GM12878 (cell line): Measurements from ENCODE around the gene CCDC120. TPM values are rescaled to one million over a fixed set of nuclear protein-coding genes. Genes with fewer than 3 reads are reported as not detected.

Experiments used
- ATAC-seq: fragments of 200-7000 bp; cut with Tn5 transposase; 3 replicates; pipeline ENCODE4 v1.9.1; 2020; ENCODE audit warnings: mild to moderate bottlenecking, moderate library complexity
- BruUV-seq: library from RNA; stranded (reverse); fragments of 400-500 nt; replicated peaks from 2 replicates; lab custom pipeline; 2021; lab: Mats Ljungman, UMichigan
- CTCF ChIA-PET: fragments of 300-600 bp; sonication (Branson Sonifier 250); formaldehyde crosslinking; extraction: SDS; loops from one replicate; lab custom pipeline; 2021; ENCODE audit warnings: inconsistent platforms; lab: Yijun Ruan, JAX
- POLR2A ChIA-PET: fragments of 350-600 bp; formaldehyde crosslinking; extraction: SDS; loops from one replicate; lab custom pipeline; 2021; ENCODE audit warnings: inconsistent platforms; lab: Charles Lee
- RAD21 ChIA-PET: fragments of 300-600 bp; sonication (Branson Sonifier 250); formaldehyde crosslinking; loops from one replicate; lab custom pipeline; 2023; ENCODE audit warnings: antibody characterized with exemption; ENCODE audit not compliant: unreplicated experiment; lab: Charles Lee
- SMC1A ChIA-PET: fragments of 300-600 bp; sonication (Branson Sonifier 250); formaldehyde crosslinking; loops from one replicate; lab custom pipeline; 2023; ENCODE audit not compliant: unreplicated experiment, uncharacterized antibody; lab: Charles Lee
- DNase-seq: peaks from one replicate; pipeline ENCODE4 v3.0.0-alpha.2; 2011; ENCODE audit warnings: low read depth, low spot score
- FAIRE-seq: peaks from 3 replicates; lab custom pipeline; 2011; peaks lifted over from hg19 to GRCh38; lab: Jason Lieb, UNC
- H2AFZ ChIP-seq: 2 replicates; pipeline ENCODE4 v1.6.0; 2011; ENCODE audit warnings: low read depth, low read length, control low read depth; ENCODE audit not compliant: control insufficient read depth
- H3K27ac ChIP-seq: 2 replicates; pipeline ENCODE4 v1.5.1; 2011; ENCODE audit warnings: control low read depth; ENCODE audit not compliant: control insufficient read depth, insufficient read depth
- H3K27me3 ChIP-seq, 2 experiments: replicated peaks in 1 of 2; 2 replicates each; pipeline versions ENCODE4 v1.6.0 to v1.6.1; 2011; ENCODE audit warnings: low read length in 1 of 2; ENCODE audit not compliant: control insufficient read depth in 2 of 2, insufficient read depth in 2 of 2
- H3K36me3 ChIP-seq, 2 experiments: 2 replicates each; pipeline ENCODE4 v1.5.1; 2011; ENCODE audit warnings: low read length in 1 of 2; ENCODE audit not compliant: control insufficient read depth in 2 of 2, insufficient read depth in 2 of 2
- H3K4me1 ChIP-seq: 2 replicates; pipeline ENCODE4 v1.6.1; 2011; ENCODE audit warnings: mild to moderate bottlenecking, low read length, moderate library complexity, mixed read lengths; ENCODE audit not compliant: control insufficient read depth, insufficient read depth
- H3K4me2 ChIP-seq: 2 replicates; pipeline ENCODE4 v1.6.0; 2011; ENCODE audit warnings: control low read depth; ENCODE audit not compliant: control insufficient read depth, insufficient read depth
- H3K4me3 ChIP-seq: fragments of 200-600 bp; sonication (generic); 2 replicates; pipeline ENCODE4 v1.5.1; 2016
- H3K79me2 ChIP-seq: 2 replicates; pipeline ENCODE4 v1.6.0; 2011; ENCODE audit warnings: low read length; ENCODE audit not compliant: control insufficient read depth, insufficient read depth
- H3K9ac ChIP-seq: 2 replicates; pipeline ENCODE4 v1.8.0; 2011; ENCODE audit warnings: low read length, control low read depth, mixed read lengths; ENCODE audit not compliant: control insufficient read depth, insufficient read depth
- H3K9me3 ChIP-seq: replicated peaks from 3 replicates; pipeline ENCODE4 v1.5.1; 2011; ENCODE audit warnings: mild to moderate bottlenecking, low read length; ENCODE audit not compliant: control insufficient read depth, insufficient read depth
- H4K20me1 ChIP-seq: 2 replicates; pipeline ENCODE4 v1.6.0; 2011; ENCODE audit not compliant: control insufficient read depth, insufficient read depth
- CHD2 ChIP-seq: IDR thresholded peaks from 2 replicates; pipeline ENCODE4 v1.6.1; 2011; ENCODE audit warnings: low read depth, low read length, improper control_type of control experiment, borderline replicate concordance
- E2F4 ChIP-seq: IDR thresholded peaks from 2 replicates; pipeline ENCODE4 v1.6.1; 2012; ENCODE audit warnings: low read depth, low read length, improper control_type of control experiment
- EGR1 ChIP-seq, 2 experiments: IDR thresholded peaks; 1 replicate in 1 of 2; 2 replicates in 1 of 2; pipeline ENCODE4 v1.6.1; 2011 to 2012; ENCODE audit warnings: low read depth in 2 of 2, low read length in 2 of 2, borderline replicate concordance in 1 of 2, mild to moderate bottlenecking in 1 of 2, moderate library complexity in 1 of 2
- GATAD2B ChIP-seq: fragments of 450-650 bp; conservative IDR thresholded peaks from 2 replicates; pipeline ENCODE4 v1.6.1; 2017; ENCODE audit warnings: low read depth, mild to moderate bottlenecking, moderate library complexity
- RELB ChIP-seq: fragments of 450-650 bp; IDR thresholded peaks from 2 replicates; pipeline ENCODE4 v1.6.1; 2017; ENCODE audit warnings: low read depth, mild to moderate bottlenecking, moderate library complexity
- WGBS: methylation state at CpG from one replicate; pipeline ENCODE4 v1.1.6; 2016; ENCODE audit warnings: low lambda C conversion rate; ENCODE audit not compliant: insufficient replicate concordance, insufficient coverage; ENCODE audit errors: missing lambda C conversion rate; 5-methylcytosine and 5-hydroxymethylcytosine counted together
- in situ Hi-C: fragments of 300-500 bp; cut with MboI; formaldehyde crosslinking; loops from 9 replicates; pipeline ENCODE4 v1.14.3; 2018; ENCODE audit warnings: mixed read lengths
- intact Hi-C: fragments of 100-400 bp; cut with micrococcal nuclease; formaldehyde crosslinking; loops from one replicate; pipeline ENCODE4 v1.14.2; 2022; ENCODE audit not compliant: unreplicated experiment
- polyA plus RNA-seq, 11 experiments: library from polyadenylated mRNA; depleted of rRNA in 4 of 11; unstranded in 6 of 11; stranded (reverse) in 5 of 11; fragments of >200 nt; fragmentation: Nextera tagmentation in 4 of 11; fragmentation: Illumina TruSeq in 1 of 11; extraction: Ambion mirVana in 4 of 11; extraction: Trizol in 1 of 11; gene quantifications; 1 replicate in 1 of 11; 2 replicates in 10 of 11; pipeline versions ENCODE4 v1.2.1 to v1.2.3, GENCODE V29; 2011 to 2016; ENCODE audit warnings: inconsistent platforms in 2 of 11, missing spikeins in 2 of 11, low read depth in 1 of 11
- total RNA-seq, 4 experiments: library from RNA; depleted of rRNA in 3 of 4; stranded (reverse); fragments of >200 nt in 3 of 4; fragmentation: Illumina TruSeq in 1 of 4; extraction: Trizol in 1 of 4; gene quantifications; 2 replicates each; pipeline versions ENCODE4 v1.2.1 to v1.2.3, GENCODE V29; 2013 to 2021

Gene CCDC120
- total and polyA plus RNA-seq, 10 of the 15 experiments (the other 5 are each of a cell fraction or from before 2014, with no cell fraction given): 0.11 to 4.1 (median 0.76) TPM

GRCh38 chrX:49110417-49110816, 51.6 kb downstream of the CCDC120 start:
- H3K36me3 ChIP-seq: peaks cover 0 to 1% of the 10 kb centered on the region in 2 experiments; a peak in 3 of 4 replicates
- H3K27ac ChIP-seq: no peak overlapping the region
- in situ Hi-C loops (no loop called here), intact Hi-C loops (no loop called here)
- no peaks in the 10 kb centered on the region for H3K27me3 ChIP-seq
- CTCF ChIA-PET: interaction anchor here (1.2 kb wide), 1 partner anchor 9 kb away, joined by 3 read pairs; no protein-coding TSS in a partner anchor
- BruUV-seq: TSS peak; percentile 54
- WGBS: 52% methylated on average over 3 of the region's 3 CpGs
- H4K20me1 ChIP-seq: no peaks in the 10 kb centered on the region
- RAD21 ChIA-PET: no interaction called here
- H3K9ac ChIP-seq: no peak overlapping the region
- no peak overlapping the region for H3K4me2 ChIP-seq
- DNase-seq (no peak), ATAC-seq (no peak), FAIRE-seq (no peak)
- POLR2A ChIA-PET: interaction anchor here (0.6 kb wide), 1 partner anchor 1474 kb away, joined by 3 read pairs; no protein-coding TSS in a partner anchor
- SMC1A ChIA-PET: no interaction called here
- no peak overlapping the region for H2AFZ ChIP-seq
- no peaks in the 10 kb centered on the region for H3K79me2 ChIP-seq
- no peaks in the 10 kb centered on the region for H3K4me1 ChIP-seq
- TF ChIP-seq GATAD2B (no peak), E2F4 (no peak), EGR1 (IDR thresholded peaks at IDR 0.05; ENCODE audit: borderline replicate concordance in 1 of 2, low read depth in 2 of 2, low read length in 2 of 2) (no peak), RELB (no peak), CHD2 (no peak)
- H3K9me3 ChIP-seq: no peaks in the 10 kb centered on the region
- H3K4me3 ChIP-seq: no peak overlapping the region
